Lower leg skin (tissue), 3 donors: ENCODE data around the gene NPRL2.

Experiments used
- POLR2A ChIP-seq, 2 donors: fragments of 450-650 bp; IDR thresholded peaks; one replicate each; pipeline ENCODE4 v1.6.1; 2016 to 2017; ENCODE audit warnings: antibody characterized with exemption in 2 of 2, mild to moderate bottlenecking in 1 of 2, moderate library complexity in 1 of 2
- TF ChIP-seq, protein P1 (sequence below), 3 donors: fragments of 450-650 bp; IDR thresholded peaks; one replicate each; pipeline ENCODE4 v1.5.1; 2016; ENCODE audit warnings: antibody characterized with exemption in 3 of 3, mild to moderate bottlenecking in 3 of 3, moderate library complexity in 2 of 3

DNA sequence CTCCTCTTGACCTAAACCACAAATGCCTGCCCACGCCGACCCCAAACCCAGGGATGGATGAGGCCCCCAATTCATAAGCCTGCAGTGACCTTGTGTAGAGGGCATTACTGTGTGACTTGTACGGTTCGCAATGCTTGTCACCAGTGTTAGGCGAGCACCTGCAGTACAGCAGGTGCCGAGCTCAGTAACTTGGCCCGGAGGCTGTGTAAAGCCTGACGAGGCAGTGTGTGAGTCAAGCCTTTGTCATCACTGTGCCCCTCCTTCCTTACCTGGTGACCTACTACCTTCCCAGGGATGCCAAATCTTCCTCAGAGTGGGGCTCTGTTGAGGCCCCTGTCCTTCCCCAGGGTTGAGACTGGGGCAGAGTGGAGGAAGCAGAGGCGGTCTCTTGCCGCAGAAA, 45.9 kb upstream of the NPRL2 start:
- TF ChIP-seq, protein P1, sequence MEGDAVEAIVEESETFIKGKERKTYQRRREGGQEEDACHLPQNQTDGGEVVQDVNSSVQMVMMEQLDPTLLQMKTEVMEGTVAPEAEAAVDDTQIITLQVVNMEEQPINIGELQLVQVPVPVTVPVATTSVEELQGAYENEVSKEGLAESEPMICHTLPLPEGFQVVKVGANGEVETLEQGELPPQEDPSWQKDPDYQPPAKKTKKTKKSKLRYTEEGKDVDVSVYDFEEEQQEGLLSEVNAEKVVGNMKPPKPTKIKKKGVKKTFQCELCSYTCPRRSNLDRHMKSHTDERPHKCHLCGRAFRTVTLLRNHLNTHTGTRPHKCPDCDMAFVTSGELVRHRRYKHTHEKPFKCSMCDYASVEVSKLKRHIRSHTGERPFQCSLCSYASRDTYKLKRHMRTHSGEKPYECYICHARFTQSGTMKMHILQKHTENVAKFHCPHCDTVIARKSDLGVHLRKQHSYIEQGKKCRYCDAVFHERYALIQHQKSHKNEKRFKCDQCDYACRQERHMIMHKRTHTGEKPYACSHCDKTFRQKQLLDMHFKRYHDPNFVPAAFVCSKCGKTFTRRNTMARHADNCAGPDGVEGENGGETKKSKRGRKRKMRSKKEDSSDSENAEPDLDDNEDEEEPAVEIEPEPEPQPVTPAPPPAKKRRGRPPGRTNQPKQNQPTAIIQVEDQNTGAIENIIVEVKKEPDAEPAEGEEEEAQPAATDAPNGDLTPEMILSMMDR (IDR thresholded peaks at IDR 0.05): no peak
- no peak for TF ChIP-seq POLR2A (IDR thresholded peaks at IDR 0.05)
